Endothelial cell of hepatic sinusoid (primary cell): ENCODE data around the gene KRTAP23-1.

ENCODE experiments used
- in situ Hi-C: cut with HindIII; loops from 2 replicates; pipeline ENCODE4 v1.10.0; 2017; ENCODE audit warnings: low sequenced_read_pairs

KRTAP23-1 gene

DNA sequence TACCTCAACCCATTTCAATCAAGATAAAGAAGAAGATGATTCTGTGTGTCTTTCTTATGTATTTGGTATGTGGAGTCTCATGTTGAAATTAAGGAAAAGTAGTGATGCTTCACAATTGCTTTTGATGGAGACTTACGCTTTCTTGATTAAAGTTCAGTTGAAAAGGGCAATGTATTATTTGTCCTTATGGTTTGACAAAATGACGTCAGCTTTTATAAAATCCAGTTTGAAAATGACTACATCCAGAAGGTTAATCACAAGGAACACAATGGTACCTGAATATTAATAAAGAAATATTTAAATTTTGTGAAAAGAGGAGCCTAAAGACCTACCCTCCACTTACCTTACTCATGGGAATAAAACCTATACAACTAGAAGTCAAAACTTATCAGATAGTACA lies 32.7 kb downstream of the KRTAP23-1 start:
- in situ Hi-C loops = no loop called here

DNA sequence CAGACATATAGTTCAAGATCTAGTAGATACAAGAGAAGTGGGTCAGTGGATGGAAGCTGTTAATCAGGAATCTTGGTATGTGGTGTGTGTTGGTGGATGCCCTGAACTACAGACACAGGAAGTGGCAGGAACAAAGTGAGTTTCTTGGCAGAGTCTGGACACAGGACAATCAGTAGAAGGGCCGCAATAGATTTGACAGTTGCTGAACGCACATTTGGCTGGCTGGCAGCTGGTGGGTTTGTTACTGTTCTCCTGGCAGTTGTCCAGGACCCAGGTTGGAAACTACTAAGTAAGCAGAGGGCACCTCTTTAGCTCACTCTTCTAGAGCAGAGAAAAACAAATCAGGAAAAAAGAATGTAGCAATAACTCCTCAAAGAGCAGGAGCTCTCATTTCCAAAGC lies 41.5 kb downstream of the KRTAP23-1 start:
- in situ Hi-C loops = no loop called here

DNA sequence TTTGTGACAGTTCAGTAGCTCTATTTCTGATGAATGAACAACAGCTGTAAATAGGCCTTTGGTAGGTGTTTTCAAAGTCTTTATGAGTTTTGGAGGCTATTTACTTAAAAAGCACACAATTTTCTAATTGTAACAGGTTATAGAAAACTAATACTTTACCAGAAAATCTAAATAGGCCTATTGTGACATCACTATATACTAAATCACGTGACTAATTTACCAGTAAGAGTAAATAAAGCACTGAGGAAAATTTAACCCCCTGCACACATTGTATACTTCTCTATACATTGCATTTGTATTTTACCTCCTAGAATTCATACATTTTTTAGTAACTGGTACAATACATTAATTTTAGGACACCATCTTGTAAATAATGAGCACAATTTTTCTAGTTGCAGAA lies 43.3 kb downstream of the KRTAP23-1 start:
- in situ Hi-C loops = no loop called here
